Bronchial epithelial cell (primary cell): ENCODE results near the gene PTPRN2. TPM values are rescaled to one million over a fixed set of nuclear protein-coding genes. Genes with fewer than 3 reads are reported as not detected.

Experiments
- DNase-seq: peaks from one replicate; pipeline ENCODE4 v3.0.0-alpha.2; 2010; ENCODE audit warnings: low read depth
- FAIRE-seq: peaks from 2 replicates; lab custom pipeline; 2011; peaks lifted over from hg19 to GRCh38; lab: Jason Lieb, UNC
- H3K27me3 ChIP-seq: 2 replicates; pipeline ENCODE4 v1.5.1; 2011; ENCODE audit warnings: low read length; ENCODE audit not compliant: control insufficient read depth, insufficient read depth
- H3K36me3 ChIP-seq: 2 replicates; pipeline ENCODE4 v1.5.1; 2011; ENCODE audit warnings: low read length; ENCODE audit not compliant: control insufficient read depth, insufficient read depth
- H3K4me3 ChIP-seq: 2 replicates; pipeline ENCODE4 v1.5.1; 2011; ENCODE audit warnings: mild to moderate bottlenecking, low read depth, low read length, control low read depth
- total RNA-seq: library from RNA; depleted of rRNA; stranded (reverse); fragments of >200 nt; gene quantifications from 2 replicates; pipeline ENCODE4 v1.2.1, GENCODE V29; 2014
- TF ChIP-seq, protein P1 (sequence below): IDR thresholded peaks from 2 replicates; pipeline ENCODE4 v1.5.1; 2011; ENCODE audit warnings: mild to moderate bottlenecking, moderate library complexity, low read length, control low read depth, inconsistent platforms; ENCODE audit not compliant: insufficient read depth, severe bottlenecking

The PTPRN2 gene
- total RNA-seq, 1 donor from 2014 or later: 1.1 TPM

DNA sequence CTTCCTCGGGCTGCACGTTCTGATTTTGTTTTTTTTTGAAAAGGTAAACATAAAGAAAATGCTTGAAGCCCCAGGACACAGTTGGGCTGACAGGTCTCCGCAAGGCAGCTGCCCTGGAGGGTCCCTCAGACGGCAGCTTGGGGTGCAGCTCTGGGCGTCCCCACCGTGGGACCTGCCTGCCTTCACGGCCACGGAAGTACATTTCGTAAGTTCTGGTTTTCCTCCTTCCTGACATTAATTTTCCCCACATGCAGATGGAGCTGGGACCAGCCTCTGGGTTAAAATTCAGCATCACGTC lies 759.8 kb downstream of the PTPRN2 start:
- no peak for DNase-seq

DNA sequence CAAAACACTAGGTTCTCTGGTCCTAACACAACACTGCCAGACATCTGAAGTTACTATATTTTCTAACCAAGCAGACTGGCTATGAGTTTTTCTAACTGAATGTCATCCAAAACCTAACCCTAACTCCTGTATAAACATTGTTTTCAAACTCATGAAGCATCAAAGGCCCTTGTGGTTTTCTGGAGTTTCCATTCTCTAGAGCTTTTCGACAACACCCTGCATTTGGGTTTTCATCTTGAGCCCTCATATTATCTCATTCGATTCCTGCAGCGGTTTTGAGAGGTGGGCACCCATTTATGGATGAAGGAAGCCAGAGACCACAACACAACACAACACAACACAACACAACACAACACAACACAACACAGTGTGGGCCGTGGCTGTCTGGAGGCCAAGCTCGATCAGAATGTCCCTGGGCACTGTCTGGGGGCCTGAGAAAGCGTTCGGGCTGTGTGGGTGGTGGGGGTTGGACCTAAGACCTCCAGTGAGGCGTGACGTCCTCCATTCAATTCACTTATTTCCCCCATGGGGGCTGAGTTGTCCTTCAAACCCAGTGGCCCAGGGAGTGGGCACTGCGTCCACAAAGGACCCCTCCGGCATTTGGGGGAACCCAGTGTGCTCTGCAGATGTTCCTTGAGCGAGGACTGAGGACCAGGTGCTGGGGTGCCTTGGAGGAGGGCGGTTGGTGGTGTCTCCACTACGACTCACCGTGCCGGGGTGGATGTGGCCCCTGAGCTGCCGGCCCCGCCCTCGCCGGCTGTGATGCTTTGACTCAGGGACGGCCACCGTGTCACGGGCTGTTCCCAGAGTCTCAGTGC lies 760.4 kb downstream of the PTPRN2 start:
- TF ChIP-seq, protein P1, sequence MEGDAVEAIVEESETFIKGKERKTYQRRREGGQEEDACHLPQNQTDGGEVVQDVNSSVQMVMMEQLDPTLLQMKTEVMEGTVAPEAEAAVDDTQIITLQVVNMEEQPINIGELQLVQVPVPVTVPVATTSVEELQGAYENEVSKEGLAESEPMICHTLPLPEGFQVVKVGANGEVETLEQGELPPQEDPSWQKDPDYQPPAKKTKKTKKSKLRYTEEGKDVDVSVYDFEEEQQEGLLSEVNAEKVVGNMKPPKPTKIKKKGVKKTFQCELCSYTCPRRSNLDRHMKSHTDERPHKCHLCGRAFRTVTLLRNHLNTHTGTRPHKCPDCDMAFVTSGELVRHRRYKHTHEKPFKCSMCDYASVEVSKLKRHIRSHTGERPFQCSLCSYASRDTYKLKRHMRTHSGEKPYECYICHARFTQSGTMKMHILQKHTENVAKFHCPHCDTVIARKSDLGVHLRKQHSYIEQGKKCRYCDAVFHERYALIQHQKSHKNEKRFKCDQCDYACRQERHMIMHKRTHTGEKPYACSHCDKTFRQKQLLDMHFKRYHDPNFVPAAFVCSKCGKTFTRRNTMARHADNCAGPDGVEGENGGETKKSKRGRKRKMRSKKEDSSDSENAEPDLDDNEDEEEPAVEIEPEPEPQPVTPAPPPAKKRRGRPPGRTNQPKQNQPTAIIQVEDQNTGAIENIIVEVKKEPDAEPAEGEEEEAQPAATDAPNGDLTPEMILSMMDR: no peak
- Histone ChIP-seq H3K4me3 (no peak overlapping the region), H3K36me3 (no peaks in the 10 kb centered on the region), H3K27me3 (no peaks in the 10 kb centered on the region)
- no peak for FAIRE-seq
- DNase-seq: no peak

More for the DNA sequence above, 759.8 kb downstream of the PTPRN2 start:
- H3K4me3 ChIP-seq: no peak overlapping the region
- TF ChIP-seq, protein P1: no peak
- no peaks in the 10 kb centered on the region for H3K36me3 ChIP-seq
- no peaks in the 10 kb centered on the region for H3K27me3 ChIP-seq
- FAIRE-seq: no peak

DNA sequence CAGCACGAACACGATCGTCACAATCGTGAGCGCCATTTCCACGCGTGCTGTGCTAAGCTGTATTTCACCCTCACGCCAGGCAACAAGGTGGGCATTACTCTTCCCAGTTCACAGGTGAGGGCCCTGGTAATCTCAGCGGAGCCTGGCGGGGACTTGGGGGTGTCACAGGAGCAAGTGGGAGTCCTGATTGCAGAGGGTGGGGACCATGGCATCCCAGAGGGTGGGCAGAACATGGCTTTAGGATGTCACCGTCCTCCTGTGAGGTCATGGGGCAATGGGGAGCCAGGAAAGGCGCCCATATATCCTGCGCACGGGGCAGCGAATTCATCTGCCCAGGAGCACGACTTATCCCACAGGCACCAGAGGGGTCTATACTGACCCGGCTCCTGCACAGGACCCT lies 761.1 kb downstream of the PTPRN2 start:
- Histone ChIP-seq H3K4me3 (no peak overlapping the region), H3K27me3 (no peaks in the 10 kb centered on the region), H3K36me3 (no peaks in the 10 kb centered on the region)
- DNase-seq (no peak), FAIRE-seq (no peak)
- TF ChIP-seq, protein P1: no peak

DNA sequence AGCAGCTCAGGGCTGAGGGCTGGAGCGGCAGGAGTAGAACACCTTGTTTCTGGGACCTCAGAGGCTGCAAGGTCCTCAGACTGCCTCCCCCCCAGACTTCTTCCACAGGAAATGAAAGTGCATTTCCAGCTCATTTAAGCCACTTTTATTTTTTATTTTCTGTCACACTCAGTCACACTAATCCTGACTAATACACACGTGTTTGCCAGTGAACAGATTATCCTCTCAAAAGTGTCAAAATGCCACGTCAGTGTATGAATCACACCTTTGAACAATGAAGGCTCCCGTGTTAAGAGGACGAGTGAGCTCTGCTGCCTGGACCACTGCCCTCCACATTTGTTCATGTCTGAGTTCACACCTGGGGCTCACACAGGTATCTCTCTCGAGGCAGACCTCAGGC lies 762.3 kb downstream of the PTPRN2 start:
- no peak for FAIRE-seq
- peak; percentile 5 for DNase-seq
- Histone ChIP-seq H3K4me3 (no peak overlapping the region), H3K36me3 (no peaks in the 10 kb centered on the region), H3K27me3 (no peaks in the 10 kb centered on the region)
- TF ChIP-seq, protein P1: no peak

DNA sequence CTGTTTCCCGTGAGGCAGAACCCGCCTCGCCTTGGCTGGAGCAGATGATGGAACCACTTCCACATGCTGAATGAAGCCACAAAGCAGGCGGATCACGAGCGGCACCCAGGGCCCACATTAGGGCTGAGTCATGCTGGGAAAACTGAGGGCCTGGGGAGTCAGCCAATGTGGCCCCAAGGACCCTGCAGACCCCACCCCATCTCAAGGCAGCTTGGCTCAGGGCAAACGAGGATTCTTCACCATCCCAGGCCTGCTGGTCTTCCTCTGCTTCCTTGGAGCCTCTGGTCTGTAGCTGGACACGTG lies 762.9 kb downstream of the PTPRN2 start:
- Histone ChIP-seq H3K4me3 (no peak overlapping the region), H3K27me3 (no peaks in the 10 kb centered on the region), H3K36me3 (no peaks in the 10 kb centered on the region)
- no peak for DNase-seq
- no peak for FAIRE-seq
- TF ChIP-seq, protein P1: no peak
